Hepatocyte (in vitro differentiated cells): ENCODE measurements around the gene TMEM272.

Experiments used
- EZH2phosphoT487 ChIP-seq: fragments of 200-600 bp; sonication (generic); IDR thresholded peaks from one replicate; pipeline ENCODE4 v1.6.1; 2018; ENCODE audit warnings: antibody characterized with exemption, mild to moderate bottlenecking, low read depth, moderate library complexity; ENCODE audit not compliant: unreplicated experiment, severe bottlenecking
- TF ChIP-seq, protein P1 (sequence below): fragments of 200-600 bp; sonication (generic); IDR thresholded peaks from 2 replicates; pipeline ENCODE4 v1.5.1; 2016; ENCODE audit warnings: antibody characterized with exemption, mild to moderate bottlenecking; ENCODE audit not compliant: poor library complexity

DNA sequence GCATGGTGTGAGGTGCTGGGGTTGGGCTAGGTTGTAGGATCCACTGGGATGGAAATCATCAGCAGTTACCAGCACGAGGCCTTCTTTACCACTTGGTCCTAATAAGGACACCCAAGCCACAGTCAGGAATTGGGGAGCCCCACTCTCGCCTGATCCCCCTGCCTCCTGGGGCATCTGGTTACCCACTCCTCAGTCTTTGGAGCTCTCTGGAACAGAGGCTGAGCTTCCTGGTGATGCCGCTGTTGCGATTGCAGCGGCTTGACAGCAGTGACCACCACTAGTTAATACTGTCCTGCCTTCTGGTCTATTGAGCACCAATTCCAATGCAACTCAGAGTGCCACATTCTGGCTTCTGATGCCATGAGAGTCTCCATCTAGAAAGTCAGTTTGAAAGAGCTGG is 13.5 kb downstream of the TMEM272 start:
- TF ChIP-seq, protein P1, sequence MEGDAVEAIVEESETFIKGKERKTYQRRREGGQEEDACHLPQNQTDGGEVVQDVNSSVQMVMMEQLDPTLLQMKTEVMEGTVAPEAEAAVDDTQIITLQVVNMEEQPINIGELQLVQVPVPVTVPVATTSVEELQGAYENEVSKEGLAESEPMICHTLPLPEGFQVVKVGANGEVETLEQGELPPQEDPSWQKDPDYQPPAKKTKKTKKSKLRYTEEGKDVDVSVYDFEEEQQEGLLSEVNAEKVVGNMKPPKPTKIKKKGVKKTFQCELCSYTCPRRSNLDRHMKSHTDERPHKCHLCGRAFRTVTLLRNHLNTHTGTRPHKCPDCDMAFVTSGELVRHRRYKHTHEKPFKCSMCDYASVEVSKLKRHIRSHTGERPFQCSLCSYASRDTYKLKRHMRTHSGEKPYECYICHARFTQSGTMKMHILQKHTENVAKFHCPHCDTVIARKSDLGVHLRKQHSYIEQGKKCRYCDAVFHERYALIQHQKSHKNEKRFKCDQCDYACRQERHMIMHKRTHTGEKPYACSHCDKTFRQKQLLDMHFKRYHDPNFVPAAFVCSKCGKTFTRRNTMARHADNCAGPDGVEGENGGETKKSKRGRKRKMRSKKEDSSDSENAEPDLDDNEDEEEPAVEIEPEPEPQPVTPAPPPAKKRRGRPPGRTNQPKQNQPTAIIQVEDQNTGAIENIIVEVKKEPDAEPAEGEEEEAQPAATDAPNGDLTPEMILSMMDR, result no peak
- TF ChIP-seq EZH2phosphoT487, result no peak
